GM18909 (cell line): Measurements from ENCODE around the gene SCIMP.
"Not testable (repeated sequence)": the region's sequence is repeated elsewhere in the genome, so short reads cannot be mapped to it uniquely, and the experiment has no call there.

Experiments
- ATAC-seq: cut with Tn5 transposase; IDR thresholded peaks from one replicate; pipeline ENCODE4 v1.9.1; 2021; ENCODE audit warnings: mild to moderate bottlenecking; ENCODE audit not compliant: unreplicated experiment, poor library complexity

Gene SCIMP

DNA sequence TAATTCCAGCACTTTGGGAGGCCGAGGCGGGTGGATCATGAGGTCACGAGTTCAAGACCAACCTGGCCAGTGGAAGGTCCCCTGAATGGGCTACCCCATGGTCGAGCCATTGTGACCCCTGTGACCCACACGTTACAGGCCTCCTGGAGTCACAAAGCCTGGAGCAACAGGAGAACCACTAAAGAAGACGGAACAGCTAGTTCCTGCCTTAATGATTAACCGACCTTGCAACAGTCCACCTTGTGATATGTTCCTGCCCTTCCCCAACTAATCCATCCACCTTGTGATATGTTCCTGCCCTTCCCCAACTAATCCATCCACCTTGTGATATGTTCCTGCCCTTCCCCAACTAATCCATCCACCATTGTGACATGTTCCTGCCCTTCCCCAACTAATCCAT lies 5.1 kb upstream of the SCIMP start:
- ATAC-seq = not testable (repeated sequence)

DNA sequence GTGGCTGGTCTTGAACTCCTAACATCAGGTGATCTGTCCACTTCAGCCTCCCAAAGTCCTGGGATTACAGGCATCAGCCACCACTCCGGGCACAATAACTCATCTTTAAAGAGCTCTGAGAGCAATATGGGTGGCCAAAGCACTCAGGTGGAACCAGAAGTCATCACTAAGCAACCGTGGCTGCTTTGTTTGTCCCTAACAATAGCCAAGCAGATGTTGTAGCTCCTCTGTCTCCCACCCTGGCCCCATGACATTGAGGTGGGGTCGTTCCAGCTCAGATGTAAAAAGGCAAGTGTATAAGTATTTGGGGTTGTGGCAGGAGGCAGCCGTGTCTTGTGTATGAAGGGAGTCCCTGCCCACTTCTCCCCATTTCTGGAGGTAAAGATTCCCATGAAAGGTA lies 3.7 kb upstream of the SCIMP start:
- no peak for ATAC-seq

DNA sequence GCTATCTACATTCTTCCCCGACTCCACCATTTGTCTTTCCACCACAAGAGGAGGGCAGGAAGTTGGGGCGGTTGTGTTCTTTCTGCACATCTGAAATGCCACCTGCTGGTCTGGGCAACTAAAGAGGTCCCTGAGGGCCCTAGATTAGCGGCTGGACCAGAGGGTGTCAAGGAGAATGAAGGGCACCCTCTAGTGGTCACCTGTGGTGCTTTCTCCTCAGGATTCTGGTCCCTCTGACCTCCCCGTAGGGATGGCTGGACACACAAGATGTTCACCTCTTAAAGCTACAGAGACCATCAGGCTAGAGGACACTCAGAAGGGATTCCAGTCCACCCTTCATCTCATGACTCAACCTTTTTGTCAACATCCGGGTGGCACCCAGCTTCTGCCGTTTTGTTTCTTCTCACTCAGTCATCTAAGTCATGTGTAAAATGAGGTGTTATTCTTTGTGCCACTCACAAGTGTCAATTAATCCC lies 2.9 kb upstream of the SCIMP start:
- ATAC-seq = peak; percentile 47

DNA sequence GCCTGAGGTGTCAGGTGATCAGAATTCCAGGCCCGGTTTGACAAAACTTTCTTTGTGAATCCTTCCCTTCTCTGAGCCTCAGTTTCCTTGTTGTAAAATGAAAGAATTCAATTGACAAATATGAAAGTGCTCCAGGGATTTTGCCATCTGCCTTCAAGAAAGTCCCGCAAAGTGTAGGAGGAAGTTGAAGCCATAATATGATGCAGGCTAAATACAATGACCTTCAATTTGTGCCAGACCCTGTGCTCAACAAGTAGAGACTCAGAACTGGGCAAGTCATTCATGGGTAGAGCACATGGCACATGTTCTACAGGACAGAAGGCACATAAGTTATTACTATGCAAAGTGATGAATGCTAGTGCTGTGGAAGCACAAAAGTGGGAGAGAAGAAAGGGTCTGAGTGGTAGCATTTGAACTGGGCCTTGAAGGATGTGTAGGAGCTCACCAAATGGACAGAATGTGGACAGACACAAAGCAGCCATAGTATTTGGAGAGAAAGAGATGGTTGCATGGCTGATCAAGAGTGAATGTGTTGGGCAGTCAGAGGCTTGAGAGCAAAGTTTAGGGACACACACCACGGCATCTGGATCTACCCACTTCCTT lies 2.4 kb upstream of the SCIMP start:
- no peak for ATAC-seq

- ATAC-seq = not testable (repeated sequence)
Observed at GRCh38 chr17:5233492-5233891, 1.2 kb downstream of the SCIMP start.

GRCh38 chr17:5226940-5227878 lies 7.5 kb downstream of the SCIMP start:
- no peak for ATAC-seq

GRCh38 chr17:5225668-5226457 lies 8.8 kb downstream of the SCIMP start:
- no peak for ATAC-seq

DNA sequence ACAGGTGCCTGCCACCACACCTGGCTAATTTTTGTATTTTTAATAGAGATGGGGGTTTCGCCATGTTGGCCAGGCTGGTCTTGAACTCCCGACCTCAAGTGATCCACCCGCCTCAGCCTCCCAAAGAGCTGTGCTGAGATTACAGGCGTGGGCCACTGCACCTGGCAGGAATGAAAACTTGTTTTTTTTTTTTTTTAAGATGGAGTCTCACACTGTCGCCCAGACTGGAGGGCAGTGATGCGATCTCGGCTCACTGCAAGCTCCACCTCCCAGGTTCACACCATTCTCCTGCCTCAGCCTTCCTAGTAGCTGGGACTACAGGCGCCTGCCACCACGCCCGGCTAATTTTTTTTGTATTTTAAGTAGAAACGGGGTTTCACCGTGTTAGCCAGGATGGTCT lies 12.7 kb downstream of the SCIMP start:
- not testable (repeated sequence) for ATAC-seq

GRCh38 chr17:5220074-5220473 lies 14.6 kb downstream of the SCIMP start:
- no peak for ATAC-seq

- ATAC-seq = no peak
Observed at GRCh38 chr17:5219536-5219935, 15.1 kb downstream of the SCIMP start.

DNA sequence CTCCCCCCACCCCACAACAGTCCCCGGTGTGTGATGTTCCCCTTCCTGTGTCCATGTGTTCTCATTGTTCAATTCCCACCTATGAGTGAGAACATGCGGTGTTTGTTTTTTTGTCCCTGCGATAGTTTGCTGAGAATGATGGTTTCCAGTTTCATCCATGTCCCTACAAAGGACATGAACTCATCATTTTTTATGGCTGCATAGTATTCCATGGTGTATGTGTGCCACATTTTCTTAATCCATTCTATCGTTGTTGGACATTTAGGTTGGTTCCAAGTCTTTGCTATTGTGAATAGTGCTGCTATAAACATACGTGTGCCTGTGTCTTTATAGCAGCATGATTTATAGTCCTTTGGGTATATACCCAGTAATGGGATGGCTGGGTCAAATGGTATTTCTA lies 17.1 kb downstream of the SCIMP start:
- not testable (repeated sequence) for ATAC-seq

- no peak for ATAC-seq
Observed at GRCh38 chr17:5211458-5211857, 23.2 kb downstream of the SCIMP start.

DNA sequence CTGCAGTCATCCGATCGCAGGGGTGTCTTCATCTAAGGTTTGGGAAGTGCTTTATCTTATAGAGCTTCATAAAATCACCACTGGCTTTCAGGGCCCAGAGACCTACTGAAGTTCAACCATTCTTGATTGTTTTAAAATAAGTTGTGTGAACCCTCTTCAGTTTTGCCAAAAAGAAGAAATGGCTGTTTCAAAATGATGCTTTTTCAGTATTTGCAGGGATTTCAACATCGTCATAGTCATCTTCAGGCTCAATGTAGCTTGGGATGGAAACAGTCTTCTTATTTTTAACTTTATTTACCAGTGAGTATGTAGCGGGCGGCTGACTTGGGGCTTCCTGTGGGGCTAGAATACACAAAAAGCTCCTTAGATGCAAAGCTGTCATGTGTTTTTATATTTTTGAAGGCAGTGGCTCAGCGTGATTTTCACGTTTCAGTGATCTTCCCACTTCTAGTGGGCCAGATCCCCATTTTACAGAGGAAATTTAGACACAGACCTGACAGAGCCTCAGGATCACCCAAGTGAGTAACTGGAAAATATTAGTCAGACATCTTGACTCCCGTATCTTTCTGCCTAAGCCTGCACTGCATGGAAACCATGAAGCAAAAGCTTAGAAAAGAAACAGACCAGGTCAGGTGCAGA lies 23.9 kb downstream of the SCIMP start:
- peak; percentile 34 for ATAC-seq

- ATAC-seq = no peak
Observed at GRCh38 chr17:5210091-5210490, 24.6 kb downstream of the SCIMP start.

DNA sequence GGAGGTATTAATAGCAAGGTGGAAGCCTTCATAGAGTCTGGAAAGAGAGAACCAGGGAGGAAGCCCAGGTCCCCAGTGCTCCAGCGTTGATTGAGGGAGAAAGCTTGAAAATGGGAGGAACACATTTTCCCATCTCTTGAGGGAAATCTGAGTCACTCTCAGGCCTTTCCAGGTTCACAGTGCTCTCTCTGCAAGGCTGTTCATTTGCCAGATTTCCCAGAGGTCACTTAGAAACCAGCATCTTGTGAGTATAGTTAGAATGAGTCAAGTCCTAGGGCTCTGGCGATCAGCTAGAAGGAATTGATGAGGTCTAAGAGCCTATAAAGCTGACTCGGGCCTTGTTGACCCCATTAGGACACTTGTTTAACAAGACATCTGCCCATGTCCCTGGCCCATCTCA lies 25.3 kb downstream of the SCIMP start:
- ATAC-seq = no peak

- no peak for ATAC-seq
Observed at GRCh38 chr17:5203908-5204294, 30.8 kb downstream of the SCIMP start.

- ATAC-seq = no peak
Observed at GRCh38 chr17:5203178-5203907, 31.3 kb downstream of the SCIMP start.

DNA sequence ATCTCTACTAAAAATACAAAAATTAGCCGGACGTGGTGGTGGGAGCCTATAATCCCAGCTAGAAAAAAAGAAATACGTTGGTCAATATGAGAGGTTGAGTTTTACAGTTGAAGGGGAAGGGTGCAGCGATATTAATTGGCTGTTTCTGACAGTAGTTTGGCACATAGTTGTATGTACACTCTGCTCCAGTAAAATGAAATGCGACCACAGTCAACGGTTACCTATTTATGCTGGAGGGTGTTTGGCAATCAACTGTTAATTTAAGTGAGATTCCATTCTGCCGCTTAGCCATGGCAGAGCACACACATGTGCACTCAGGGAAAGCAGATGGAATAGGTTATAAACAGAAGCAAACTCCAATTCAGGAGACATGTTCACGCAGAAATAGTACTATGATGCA lies 33.6 kb downstream of the SCIMP start:
- no peak for ATAC-seq

DNA sequence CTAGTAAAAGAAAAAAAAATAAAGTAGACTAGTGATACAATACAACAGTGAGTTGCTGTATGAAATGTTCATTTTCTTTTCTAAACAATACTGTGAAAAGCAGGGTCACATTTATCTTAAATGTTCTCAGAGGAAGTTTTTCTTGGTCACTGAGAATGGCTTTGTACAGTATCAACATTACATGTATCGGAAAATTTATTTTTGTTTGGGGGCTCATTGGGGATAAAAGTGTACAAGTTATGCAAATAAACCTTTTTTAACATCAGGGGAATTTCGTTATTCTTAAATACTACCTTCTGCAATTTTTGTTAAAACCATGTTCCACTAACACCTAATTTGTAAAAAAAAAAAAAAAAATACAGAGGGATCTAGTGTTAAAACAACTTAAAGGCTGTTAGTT lies 34.3 kb downstream of the SCIMP start:
- no peak for ATAC-seq

DNA sequence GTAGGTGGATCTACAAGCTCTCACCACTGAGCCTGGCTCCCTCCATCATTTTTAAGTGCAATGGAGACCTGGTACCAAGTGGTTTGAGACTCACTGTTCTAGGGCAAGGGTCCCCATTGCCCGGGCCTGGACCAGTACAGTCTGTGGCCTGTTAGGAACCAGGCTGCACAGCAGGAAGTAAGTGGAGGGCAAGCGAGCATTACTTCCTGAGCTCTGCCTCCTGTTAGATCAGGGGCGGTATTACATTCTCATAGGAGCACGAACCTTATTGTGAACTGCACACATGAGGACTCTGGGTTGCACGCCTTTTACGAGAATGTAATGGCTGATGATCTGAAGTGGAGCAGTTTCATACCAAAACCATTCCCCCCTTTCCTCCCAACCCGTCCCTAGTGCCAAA lies 36.2 kb downstream of the SCIMP start:
- no peak for ATAC-seq
